Hepatocyte (in vitro differentiated cells): Measurements from ENCODE around the gene MGLL.

Experiments used
- EZH2 ChIP-seq: fragments of 200-600 bp; sonication (generic); IDR thresholded peaks from 2 replicates; pipeline ENCODE4 v1.6.1; 2016; ENCODE audit warnings: antibody characterized with exemption, mild to moderate bottlenecking, borderline replicate concordance
- EZH2phosphoT487 ChIP-seq: fragments of 200-600 bp; sonication (generic); IDR thresholded peaks from one replicate; pipeline ENCODE4 v1.6.1; 2018; ENCODE audit warnings: antibody characterized with exemption, mild to moderate bottlenecking, low read depth, moderate library complexity; ENCODE audit not compliant: unreplicated experiment, severe bottlenecking
- TF ChIP-seq, protein P1 (sequence below): fragments of 200-600 bp; sonication (generic); IDR thresholded peaks from 2 replicates; pipeline ENCODE4 v1.5.1; 2016; ENCODE audit warnings: antibody characterized with exemption, mild to moderate bottlenecking; ENCODE audit not compliant: poor library complexity

- TF ChIP-seq, protein P1, sequence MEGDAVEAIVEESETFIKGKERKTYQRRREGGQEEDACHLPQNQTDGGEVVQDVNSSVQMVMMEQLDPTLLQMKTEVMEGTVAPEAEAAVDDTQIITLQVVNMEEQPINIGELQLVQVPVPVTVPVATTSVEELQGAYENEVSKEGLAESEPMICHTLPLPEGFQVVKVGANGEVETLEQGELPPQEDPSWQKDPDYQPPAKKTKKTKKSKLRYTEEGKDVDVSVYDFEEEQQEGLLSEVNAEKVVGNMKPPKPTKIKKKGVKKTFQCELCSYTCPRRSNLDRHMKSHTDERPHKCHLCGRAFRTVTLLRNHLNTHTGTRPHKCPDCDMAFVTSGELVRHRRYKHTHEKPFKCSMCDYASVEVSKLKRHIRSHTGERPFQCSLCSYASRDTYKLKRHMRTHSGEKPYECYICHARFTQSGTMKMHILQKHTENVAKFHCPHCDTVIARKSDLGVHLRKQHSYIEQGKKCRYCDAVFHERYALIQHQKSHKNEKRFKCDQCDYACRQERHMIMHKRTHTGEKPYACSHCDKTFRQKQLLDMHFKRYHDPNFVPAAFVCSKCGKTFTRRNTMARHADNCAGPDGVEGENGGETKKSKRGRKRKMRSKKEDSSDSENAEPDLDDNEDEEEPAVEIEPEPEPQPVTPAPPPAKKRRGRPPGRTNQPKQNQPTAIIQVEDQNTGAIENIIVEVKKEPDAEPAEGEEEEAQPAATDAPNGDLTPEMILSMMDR = no peak
- no peak for TF ChIP-seq EZH2phosphoT487
- TF ChIP-seq EZH2 = no peak
These were observed 26.1 kb downstream of the MGLL start for GRCh38 chr3:127796045-127796830.
